ENCODE measurements around the gene VTN. TPM values are rescaled to one million over a fixed set of nuclear protein-coding genes. Genes with fewer than 3 reads are reported as not detected.

The VTN gene
- total RNA-seq, 1 experiment from 2014 or later: not detected

- no peaks in the 10 kb centered on the region for H3K27me3 Mint-ChIP-seq (ENCODE audit: unreplicated experiment)
- H3K27ac Mint-ChIP-seq (ENCODE audit: unreplicated experiment): peak overlapping the region; percentile 89
- CTCF ChIA-PET: interaction anchor here (0.7 to 1.9 kb wide), 11 partner anchors 10 to 531 kb away, joined by 3 to 10 read pairs (median 6); partner anchors contain the start of genes LYRM9, POLDIP2 and TMEM97
- H3K9me3 Mint-ChIP-seq (ENCODE audit: low read depth, unreplicated experiment): no peaks in the 10 kb centered on the region
- intact Hi-C loops (cut with micrococcal nuclease; ENCODE audit: unreplicated experiment): no loop called here
- peak overlapping the region; percentile 93 for H3K4me3 Mint-ChIP-seq (ENCODE audit: low read depth, unreplicated experiment)
- peaks cover 40% of the 10 kb centered on the region for H3K4me1 Mint-ChIP-seq (ENCODE audit: low read depth, unreplicated experiment)
- BruUV-seq (replicated peaks): TSS peak; percentile 49
- H3K36me3 Mint-ChIP-seq (ENCODE audit: insufficient read depth, unreplicated experiment): peaks cover 62% of the 10 kb centered on the region
- no peak for TF ChIP-seq CTCF (IDR thresholded peaks at IDR 0.05; ENCODE audit: unreplicated experiment)
- DNase-seq: peak; percentile 66
Measured at GRCh38 chr17:28335959-28336871, 33.9 kb downstream of the VTN start.

DNA sequence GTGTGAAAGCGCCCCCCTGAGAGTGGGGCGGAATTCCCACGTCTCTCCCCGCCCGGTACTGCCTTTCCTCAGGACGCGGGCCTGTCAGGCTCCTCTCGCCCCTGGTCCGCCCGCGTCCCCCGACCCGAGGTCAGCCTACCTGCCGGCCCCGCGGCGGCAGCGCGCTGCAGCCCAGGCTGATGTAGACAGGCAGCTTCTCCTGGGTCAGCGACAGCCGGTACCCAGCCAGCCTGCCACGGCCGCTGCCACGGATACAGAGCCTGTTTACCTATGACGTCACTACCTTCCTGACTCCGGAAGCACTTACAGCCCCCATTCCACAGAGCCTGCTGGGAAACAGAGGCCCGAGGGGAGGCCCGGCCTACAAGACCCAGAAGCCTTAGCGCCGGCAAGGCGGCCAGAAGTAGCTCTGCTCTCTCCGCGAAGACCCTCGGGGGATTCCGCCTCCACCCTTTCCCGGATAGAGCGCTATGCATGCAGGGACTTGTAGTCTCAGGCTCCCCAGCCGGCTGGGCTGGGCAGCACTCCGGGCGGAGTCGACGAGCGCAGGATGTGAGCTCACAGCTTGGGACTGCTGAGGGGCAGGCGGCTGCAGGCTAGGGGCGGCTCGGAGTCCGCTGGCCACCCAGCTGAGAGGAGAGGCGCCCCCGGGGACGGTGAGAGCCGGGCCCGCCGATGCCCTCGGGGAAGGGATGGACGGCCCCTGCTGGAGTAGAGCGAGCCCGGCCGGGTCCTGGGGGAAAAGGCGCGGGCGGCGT, 34.7 kb downstream of the VTN start, which contains the start of the genes IFT20 and TNFAIP1:
Gene IFT20, minus strand, starts transcription at position 272 of the 758 bp plus-strand sequence. CDS start 3,487 bp downstream, outside the sequence.
Gene TNFAIP1, plus strand, starts transcription at position 561 of the 758 bp plus-strand sequence. CDS start 3,761 bp downstream, outside the sequence.
- Mint-ChIP-seq H3K27ac (ENCODE audit: unreplicated experiment) (peak within 1 kb of the TSS; percentile 89), H3K36me3 (ENCODE audit: insufficient read depth, unreplicated experiment) (peaks cover 55% of the 10 kb centered on the region), H3K27me3 (ENCODE audit: unreplicated experiment) (no peaks in the 10 kb centered on the region), H3K4me1 (ENCODE audit: low read depth, unreplicated experiment) (peaks cover 40% of the 10 kb centered on the region), H3K9me3 (ENCODE audit: low read depth, unreplicated experiment) (no peaks in the 10 kb centered on the region), H3K4me3 (ENCODE audit: low read depth, unreplicated experiment) (peak within 1 kb of the TSS; percentile 93)
- no TSS peak for BruUV-seq (replicated peaks)
- TF ChIP-seq CTCF (IDR thresholded peaks at IDR 0.05; ENCODE audit: unreplicated experiment): no peak
- intact Hi-C loops (cut with micrococcal nuclease; ENCODE audit: unreplicated experiment): no loop called here
- DNase-seq: peak; percentile 98
- CTCF ChIA-PET: interaction anchor here (0.6 to 1.9 kb wide), 13 partner anchors 10 to 1010 kb away, joined by 3 to 10 read pairs (median 5); partner anchors contain the start of genes LYRM9, POLDIP2 and TMEM97

DNA sequence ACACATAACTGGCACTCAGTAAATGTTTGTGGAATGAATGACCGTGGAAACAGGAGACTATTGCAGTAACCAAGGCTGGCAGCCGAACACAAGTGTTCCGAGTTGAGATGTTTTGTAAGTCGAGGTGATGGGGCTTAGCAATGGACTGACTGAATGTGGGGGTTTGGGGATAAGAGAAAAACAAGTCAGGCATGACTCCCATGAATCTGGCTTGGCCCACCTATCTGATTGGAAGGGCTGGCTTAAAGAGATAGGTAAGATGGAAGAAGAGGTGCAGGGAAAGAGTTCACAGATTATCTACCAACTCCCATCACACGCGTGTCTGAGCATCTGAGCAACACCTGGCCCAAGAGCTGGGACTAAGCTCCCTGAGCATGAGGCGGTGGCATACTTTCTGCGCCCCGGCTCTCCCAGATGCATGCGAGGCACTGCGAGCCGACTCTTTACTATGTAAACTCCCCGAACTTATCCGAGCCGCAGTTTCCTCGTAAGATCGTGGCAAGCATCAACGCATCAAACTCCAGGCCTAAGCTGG, 35.4 kb downstream of the VTN start:
- peak; percentile 14 for DNase-seq
- TF ChIP-seq CTCF (IDR thresholded peaks at IDR 0.05; ENCODE audit: unreplicated experiment): no peak
- CTCF ChIA-PET: interaction anchor here (0.6 to 1.9 kb wide), 7 partner anchors 9 to 442 kb away, joined by 3 to 10 read pairs (median 5); partner anchors contain the start of genes LYRM9, POLDIP2 and TMEM97
- no TSS peak for BruUV-seq (replicated peaks)
- Mint-ChIP-seq H3K36me3 (ENCODE audit: insufficient read depth, unreplicated experiment) (peaks cover 54% of the 10 kb centered on the region), H3K27ac (ENCODE audit: unreplicated experiment) (peak overlapping the region; percentile 89), H3K9me3 (ENCODE audit: low read depth, unreplicated experiment) (no peaks in the 10 kb centered on the region), H3K4me3 (ENCODE audit: low read depth, unreplicated experiment) (peak overlapping the region; percentile 93), H3K4me1 (ENCODE audit: low read depth, unreplicated experiment) (peaks cover 40% of the 10 kb centered on the region), H3K27me3 (ENCODE audit: unreplicated experiment) (no peaks in the 10 kb centered on the region)
- intact Hi-C loops (cut with micrococcal nuclease; ENCODE audit: unreplicated experiment): no loop called here

DNA sequence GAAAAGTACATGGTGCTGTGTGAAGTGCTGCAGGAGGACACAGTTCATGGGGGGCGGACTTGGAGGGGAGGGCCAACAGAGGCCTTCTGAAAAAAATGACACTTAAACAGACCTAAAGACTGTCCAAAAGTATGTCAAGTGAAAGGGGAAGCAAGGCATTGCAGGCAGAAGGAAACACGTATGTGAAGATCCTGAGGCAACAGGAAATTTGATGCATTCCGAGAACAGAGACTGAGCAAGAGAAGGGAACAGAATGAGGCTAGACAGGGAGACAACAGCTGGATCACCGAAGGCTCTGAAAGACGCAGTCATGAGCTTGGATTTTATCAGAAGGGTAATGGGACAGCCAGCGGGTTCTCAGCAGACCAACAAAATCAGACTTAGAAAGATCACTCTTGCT, 35.9 kb downstream of the VTN start:
- DNase-seq: no peak
- BruUV-seq (replicated peaks): TSS peak; percentile 25
- Mint-ChIP-seq H3K4me1 (ENCODE audit: low read depth, unreplicated experiment) (peaks cover 40% of the 10 kb centered on the region), H3K27me3 (ENCODE audit: unreplicated experiment) (no peaks in the 10 kb centered on the region), H3K9me3 (ENCODE audit: low read depth, unreplicated experiment) (no peaks in the 10 kb centered on the region), H3K27ac (ENCODE audit: unreplicated experiment) (peak overlapping the region; percentile 89), H3K4me3 (ENCODE audit: low read depth, unreplicated experiment) (peak overlapping the region; percentile 93), H3K36me3 (ENCODE audit: insufficient read depth, unreplicated experiment) (peaks cover 55% of the 10 kb centered on the region)
- no peak for TF ChIP-seq CTCF (IDR thresholded peaks at IDR 0.05; ENCODE audit: unreplicated experiment)
- intact Hi-C loops (cut with micrococcal nuclease; ENCODE audit: unreplicated experiment): no loop called here
- CTCF ChIA-PET: no interaction called here

Data from Calu3 (cell line).